K562 (cell line): ENCODE measurements around the gene SCN1B. TPM values are rescaled to one million over a fixed set of nuclear protein-coding genes. Genes with fewer than 3 reads are reported as not detected.
A peak's percentile ranks its signal among the peaks of the same experiment; 100 is the strongest.

Experiments
- ATF7 ChIP-seq: fragments of 450-650 bp; IDR thresholded peaks from 2 replicates; pipeline ENCODE4 v1.7.1; 2014; ENCODE audit warnings: mild to moderate bottlenecking, moderate library complexity
- BACH1 ChIP-seq: fragments of 200-800 bp; sonication (Bioruptor generic); IDR thresholded peaks from 2 replicates; pipeline ENCODE4 v1.6.1; 2016; ENCODE audit warnings: missing genetic modification characterization, missing compliant biosample characterization
- BCOR ChIP-seq: fragments of 450-650 bp; IDR thresholded peaks from 2 replicates; pipeline ENCODE4 v1.6.1; 2016
- BHLHE40 ChIP-seq: IDR thresholded peaks from 2 replicates; pipeline ENCODE4 v1.6.1; 2011; ENCODE audit warnings: low read length, improper control_type of control experiment
- CBX3 ChIP-seq, 2 experiments: IDR thresholded peaks; 1 replicate in 1 of 2; 2 replicates in 1 of 2; pipeline ENCODE4 v1.6.1; 2012; ENCODE audit warnings: inconsistent platforms in 2 of 2, low read length in 2 of 2, borderline replicate concordance in 1 of 2, control low read depth in 1 of 2
- DPF2 ChIP-seq: fragments of 450-650 bp; IDR thresholded peaks from 2 replicates; pipeline ENCODE4 v1.6.1; 2016
- GABPB2 ChIP-seq: fragments of 250-450 bp; sonication (Bioruptor Pico); conservative IDR thresholded peaks from 2 replicates; pipeline ENCODE4 v1.5.1; 2021; ENCODE audit warnings: mild to moderate bottlenecking
- NELFE ChIP-seq: IDR thresholded peaks from 2 replicates; pipeline ENCODE4 v1.6.1; 2011; ENCODE audit warnings: mild to moderate bottlenecking; ENCODE audit not compliant: insufficient read depth, insufficient read length
- RAD21 ChIP-seq, 2 experiments: fragments of 250-450 bp in 1 of 2; fragments of 450-650 bp in 1 of 2; sonication (Bioruptor Pico) in 1 of 2; formaldehyde crosslinking in 1 of 2; IDR thresholded peaks in 1 of 2; conservative IDR thresholded peaks in 1 of 2; 2 replicates each; pipeline versions ENCODE4 v1.4.0 to v1.8.0; 2020 to 2022; ENCODE audit warnings: mild to moderate bottlenecking in 2 of 2, moderate library complexity in 1 of 2
- STAG1 ChIP-seq: sonication (generic); formaldehyde crosslinking; IDR thresholded peaks from 2 replicates; pipeline ENCODE4 v1.5.0; 2020; ENCODE audit warnings: missing genetic modification reagents, borderline replicate concordance
- TOE1 ChIP-seq, 2 experiments: fragments of 450-650 bp in 1 of 2; sonication (generic) in 1 of 2; formaldehyde crosslinking in 1 of 2; IDR thresholded peaks; 2 replicates each; pipeline versions ENCODE4 v1.7.1 to v1.8.0; 2016 to 2022; ENCODE audit warnings: borderline replicate concordance in 2 of 2, mild to moderate bottlenecking in 2 of 2, antibody characterized with exemption in 1 of 2, inconsistent platforms in 1 of 2, low read depth in 1 of 2, missing genetic modification reagents in 1 of 2, moderate library complexity in 1 of 2
- polyA plus RNA-seq, 8 experiments: library from polyadenylated mRNA; depleted of rRNA in 4 of 8; stranded (reverse) in 5 of 8; unstranded in 3 of 8; fragments of >200 nt; fragmentation: Nextera tagmentation in 2 of 8; fragmentation: Illumina TruSeq in 1 of 8; extraction: Ambion mirVana in 2 of 8; extraction: Trizol in 1 of 8; gene quantifications; 2 replicates each; pipeline versions ENCODE4 v1.2.1 to v1.2.3, GENCODE V29; 2011 to 2014; ENCODE audit warnings: inconsistent platforms in 1 of 8, missing spikeins in 1 of 8
- total RNA-seq, 7 experiments: library from RNA; depleted of rRNA in 6 of 7; stranded (reverse); fragments of >200 nt in 6 of 7; fragmentation: Illumina TruSeq in 2 of 7; extraction: Trizol in 2 of 7; gene quantifications; 2 replicates each; pipeline versions ENCODE4 v1.2.1 to v1.2.3, GENCODE V29; 2011 to 2021; ENCODE audit warnings: low replicate concordance in 1 of 7
- TF ChIP-seq, protein P1 (sequence below): fragments of 450-650 bp; IDR thresholded peaks from 2 replicates; pipeline ENCODE4 v1.7.1; 2018; ENCODE audit warnings: mild to moderate bottlenecking, low read depth; ENCODE audit not compliant: partially characterized antibody
- TF ChIP-seq, protein P2 (sequence below): fragments of 450-650 bp; IDR thresholded peaks from 2 replicates; pipeline ENCODE4 v1.6.1; 2018; ENCODE audit not compliant: partially characterized antibody
- TF ChIP-seq, protein P3 (sequence below): fragments of 450-650 bp; formaldehyde crosslinking; IDR thresholded peaks from 2 replicates; pipeline ENCODE4 v1.4.0; 2020; ENCODE audit warnings: mild to moderate bottlenecking, moderate library complexity
- TF ChIP-seq, protein P4 (sequence below): fragments of 250-450 bp; sonication (Bioruptor Pico); IDR thresholded peaks from 2 replicates; pipeline ENCODE4 v1.5.1; 2021; ENCODE audit warnings: mild to moderate bottlenecking

SCN1B gene
- total and polyA plus RNA-seq, 9 of the 15 experiments (the other 6 are each of a cell fraction or from before 2014, with no cell fraction given): 0.03 to 2.5 (median 0.91) TPM

DNA sequence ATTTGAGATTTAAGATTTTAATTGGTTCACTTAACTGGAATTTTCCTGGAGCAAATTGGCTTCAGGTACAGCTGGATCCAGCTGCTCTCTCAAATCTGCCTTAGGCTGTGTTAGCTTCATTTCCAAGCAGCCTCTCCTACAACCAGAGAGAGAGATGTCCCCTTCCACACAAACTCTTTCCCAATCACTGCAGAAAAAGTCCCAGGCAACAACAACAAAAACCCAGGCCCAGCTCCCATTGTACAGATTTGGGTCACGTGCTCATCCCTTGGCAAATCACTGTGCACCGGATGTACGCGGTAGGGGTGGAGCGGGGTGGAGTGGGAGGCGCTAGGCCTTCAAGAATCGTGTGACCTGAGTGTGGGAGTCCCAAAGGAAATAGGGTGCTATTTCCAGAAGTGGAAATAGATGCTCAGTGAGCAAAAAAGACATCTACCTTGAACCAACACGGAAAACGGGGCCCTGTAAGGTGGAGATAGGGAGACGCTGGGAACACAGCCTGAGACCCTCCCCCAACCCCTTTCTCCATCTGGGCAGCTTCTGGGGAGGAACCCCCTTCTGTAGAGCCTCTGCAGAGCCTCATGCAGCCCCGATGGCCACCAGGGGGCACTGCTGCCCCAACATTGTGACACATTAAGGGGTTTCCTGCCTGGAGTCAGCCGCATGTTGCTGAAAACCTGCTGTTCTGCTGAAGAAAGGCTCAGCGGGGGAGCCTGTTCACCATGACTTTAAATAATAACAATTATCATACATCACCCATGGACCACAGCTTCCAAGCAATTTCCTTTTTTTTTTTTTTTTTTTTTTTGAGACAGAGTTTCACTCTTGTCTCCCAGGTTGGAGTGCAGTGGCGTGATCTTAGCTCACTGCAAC, 36.7 kb downstream of the SCN1B start (continued):
- TF ChIP-seq RAD21 (CRISPR knock-in tag; conservative IDR thresholded peaks at IDR 0.05 in 1 of 2, IDR thresholded peaks at IDR 0.05 in 1 of 2): peak; percentile 70 to 90
- peak; percentile 98 for TF ChIP-seq TOE1 (IDR thresholded peaks at IDR 0.05; ENCODE audit: borderline replicate concordance)
- TF ChIP-seq TOE1 (CRISPR knock-in tag; IDR thresholded peaks at IDR 0.05; ENCODE audit: borderline replicate concordance, low read depth): no peak
- TF ChIP-seq, protein P1, sequence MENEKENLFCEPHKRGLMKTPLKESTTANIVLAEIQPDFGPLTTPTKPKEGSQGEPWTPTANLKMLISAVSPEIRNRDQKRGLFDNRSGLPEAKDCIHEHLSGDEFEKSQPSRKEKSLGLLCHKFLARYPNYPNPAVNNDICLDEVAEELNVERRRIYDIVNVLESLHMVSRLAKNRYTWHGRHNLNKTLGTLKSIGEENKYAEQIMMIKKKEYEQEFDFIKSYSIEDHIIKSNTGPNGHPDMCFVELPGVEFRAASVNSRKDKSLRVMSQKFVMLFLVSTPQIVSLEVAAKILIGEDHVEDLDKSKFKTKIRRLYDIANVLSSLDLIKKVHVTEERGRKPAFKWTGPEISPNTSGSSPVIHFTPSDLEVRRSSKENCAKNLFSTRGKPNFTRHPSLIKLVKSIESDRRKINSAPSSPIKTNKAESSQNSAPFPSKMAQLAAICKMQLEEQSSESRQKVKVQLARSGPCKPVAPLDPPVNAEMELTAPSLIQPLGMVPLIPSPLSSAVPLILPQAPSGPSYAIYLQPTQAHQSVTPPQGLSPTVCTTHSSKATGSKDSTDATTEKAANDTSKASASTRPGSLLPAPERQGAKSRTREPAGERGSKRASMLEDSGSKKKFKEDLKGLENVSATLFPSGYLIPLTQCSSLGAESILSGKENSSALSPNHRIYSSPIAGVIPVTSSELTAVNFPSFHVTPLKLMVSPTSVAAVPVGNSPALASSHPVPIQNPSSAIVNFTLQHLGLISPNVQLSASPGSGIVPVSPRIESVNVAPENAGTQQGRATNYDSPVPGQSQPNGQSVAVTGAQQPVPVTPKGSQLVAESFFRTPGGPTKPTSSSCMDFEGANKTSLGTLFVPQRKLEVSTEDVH: peak; percentile 35
- TF ChIP-seq DPF2: no peak; the same call in 1 of the 2 replicates
- peak; percentile 45 for TF ChIP-seq BHLHE40
- no peak for TF ChIP-seq GABPB2 (CRISPR knock-in tag)
- no peak for TF ChIP-seq BACH1 (tag)
- TF ChIP-seq BCOR: peak; percentile 90
- TF ChIP-seq NELFE: no peak
- peak in 1 of 2 experiments; percentile 24; a peak in 1 of 3 replicates for TF ChIP-seq CBX3 (IDR thresholded peaks at IDR 0.05; ENCODE audit: borderline replicate concordance in 1 of 2, low read length in 2 of 2)
- peak; percentile 42; the same call in 1 of the 2 replicates for TF ChIP-seq ATF7
- TF ChIP-seq, protein P2, sequence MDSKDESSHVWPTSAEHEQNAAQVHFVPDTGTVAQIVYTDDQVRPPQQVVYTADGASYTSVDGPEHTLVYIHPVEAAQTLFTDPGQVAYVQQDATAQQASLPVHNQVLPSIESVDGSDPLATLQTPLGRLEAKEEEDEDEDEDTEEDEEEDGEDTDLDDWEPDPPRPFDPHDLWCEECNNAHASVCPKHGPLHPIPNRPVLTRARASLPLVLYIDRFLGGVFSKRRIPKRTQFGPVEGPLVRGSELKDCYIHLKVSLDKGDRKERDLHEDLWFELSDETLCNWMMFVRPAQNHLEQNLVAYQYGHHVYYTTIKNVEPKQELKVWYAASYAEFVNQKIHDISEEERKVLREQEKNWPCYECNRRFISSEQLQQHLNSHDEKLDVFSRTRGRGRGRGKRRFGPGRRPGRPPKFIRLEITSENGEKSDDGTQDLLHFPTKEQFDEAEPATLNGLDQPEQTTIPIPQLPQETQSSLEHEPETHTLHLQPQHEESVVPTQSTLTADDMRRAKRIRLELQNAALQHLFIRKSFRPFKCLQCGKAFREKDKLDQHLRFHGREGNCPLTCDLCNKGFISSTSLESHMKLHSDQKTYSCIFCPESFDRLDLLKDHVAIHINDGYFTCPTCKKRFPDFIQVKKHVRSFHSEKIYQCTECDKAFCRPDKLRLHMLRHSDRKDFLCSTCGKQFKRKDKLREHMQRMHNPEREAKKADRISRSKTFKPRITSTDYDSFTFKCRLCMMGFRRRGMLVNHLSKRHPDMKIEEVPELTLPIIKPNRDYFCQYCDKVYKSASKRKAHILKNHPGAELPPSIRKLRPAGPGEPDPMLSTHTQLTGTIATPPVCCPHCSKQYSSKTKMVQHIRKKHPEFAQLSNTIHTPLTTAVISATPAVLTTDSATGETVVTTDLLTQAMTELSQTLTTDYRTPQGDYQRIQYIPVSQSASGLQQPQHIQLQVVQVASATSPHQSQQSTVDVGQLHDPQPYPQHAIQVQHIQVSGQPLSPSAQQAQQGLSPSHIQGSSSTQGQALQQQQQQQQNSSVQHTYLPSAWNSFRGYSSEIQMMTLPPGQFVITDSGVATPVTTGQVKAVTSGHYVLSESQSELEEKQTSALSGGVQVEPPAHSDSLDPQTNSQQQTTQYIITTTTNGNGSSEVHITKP: peak; percentile 17
- TF ChIP-seq, protein P3, sequence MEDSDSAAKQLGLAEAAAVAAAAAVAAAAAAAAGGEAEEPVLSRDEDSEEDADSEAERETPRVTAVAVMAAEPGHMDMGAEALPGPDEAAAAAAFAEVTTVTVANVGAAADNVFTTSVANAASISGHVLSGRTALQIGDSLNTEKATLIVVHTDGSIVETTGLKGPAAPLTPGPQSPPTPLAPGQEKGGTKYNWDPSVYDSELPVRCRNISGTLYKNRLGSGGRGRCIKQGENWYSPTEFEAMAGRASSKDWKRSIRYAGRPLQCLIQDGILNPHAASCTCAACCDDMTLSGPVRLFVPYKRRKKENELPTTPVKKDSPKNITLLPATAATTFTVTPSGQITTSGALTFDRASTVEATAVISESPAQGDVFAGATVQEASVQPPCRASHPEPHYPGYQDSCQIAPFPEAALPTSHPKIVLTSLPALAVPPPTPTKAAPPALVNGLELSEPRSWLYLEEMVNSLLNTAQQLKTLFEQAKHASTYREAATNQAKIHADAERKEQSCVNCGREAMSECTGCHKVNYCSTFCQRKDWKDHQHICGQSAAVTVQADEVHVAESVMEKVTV (CRISPR knock-in tag): peak; percentile 67
- TF ChIP-seq, protein P4, sequence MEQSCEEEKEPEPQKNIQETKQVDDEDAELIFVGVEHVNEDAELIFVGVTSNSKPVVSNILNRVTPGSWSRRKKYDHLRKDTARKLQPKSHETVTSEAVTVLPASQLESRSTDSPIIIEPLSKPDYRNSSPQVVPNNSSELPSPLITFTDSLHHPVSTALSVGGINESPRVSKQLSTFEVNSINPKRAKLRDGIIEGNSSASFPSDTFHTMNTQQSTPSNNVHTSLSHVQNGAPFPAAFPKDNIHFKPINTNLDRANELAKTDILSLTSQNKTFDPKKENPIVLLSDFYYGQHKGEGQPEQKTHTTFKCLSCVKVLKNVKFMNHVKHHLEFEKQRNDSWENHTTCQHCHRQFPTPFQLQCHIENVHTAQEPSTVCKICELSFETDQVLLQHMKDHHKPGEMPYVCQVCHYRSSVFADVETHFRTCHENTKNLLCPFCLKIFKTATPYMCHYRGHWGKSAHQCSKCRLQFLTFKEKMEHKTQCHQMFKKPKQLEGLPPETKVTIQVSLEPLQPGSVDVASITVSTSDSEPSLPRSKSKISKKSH (CRISPR knock-in tag): no peak
- TF ChIP-seq STAG1 (CRISPR knock-in tag): peak; percentile 71; the same call in 1 of the 2 replicates
